ENCODE results near the gene NRG2.

The NRG2 gene

DNA sequence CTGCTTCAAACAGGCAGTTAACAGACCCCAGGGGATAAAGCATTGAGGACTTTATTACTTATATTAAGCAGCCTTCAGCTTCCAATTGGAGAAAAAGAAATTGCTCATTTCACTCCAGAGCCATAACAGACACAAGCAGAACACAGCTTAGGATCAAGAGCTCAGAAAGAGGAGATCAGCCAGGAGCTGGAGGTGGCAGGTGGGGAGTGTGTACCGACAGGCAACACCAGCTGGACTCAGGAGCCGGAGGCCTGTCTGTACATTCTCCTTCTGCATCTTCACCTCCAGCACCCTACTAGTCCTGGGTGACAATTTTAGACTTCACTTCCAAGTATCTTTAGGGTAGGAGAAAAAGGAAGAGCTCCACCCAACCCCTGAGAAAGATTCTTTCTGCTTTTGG, 35.8 kb downstream of the NRG2 start:
- DNase-seq (ENCODE audit: low read depth), result no peak

GRCh38 chr5:140005145-140005591, 37.9 kb downstream of the NRG2 start:
- no peak for DNase-seq (ENCODE audit: low read depth)

DNA sequence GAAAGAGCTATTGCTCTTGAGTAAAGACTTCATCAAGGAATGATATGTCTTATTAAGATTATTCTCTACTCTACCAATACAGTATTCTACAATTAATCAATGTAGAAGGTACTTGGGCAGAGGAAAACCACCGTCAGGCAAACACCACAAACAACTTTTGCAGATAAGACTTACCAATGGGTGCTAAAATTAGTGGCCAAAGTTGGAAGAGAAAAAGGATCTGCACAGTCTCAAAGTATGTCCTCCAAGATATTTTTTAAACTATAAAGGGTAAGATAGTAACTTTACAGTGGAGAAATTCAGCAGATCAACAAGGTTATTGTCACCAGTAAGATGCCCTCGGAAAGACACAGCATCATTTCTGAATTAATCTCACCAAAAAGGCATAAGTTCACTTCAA, 38.9 kb downstream of the NRG2 start:
- no peak for DNase-seq (ENCODE audit: low read depth)

GRCh38 chr5:140003519-140003918, 39.6 kb downstream of the NRG2 start:
- DNase-seq (ENCODE audit: low read depth), result no peak

- DNase-seq (ENCODE audit: low read depth), result no peak
Measured at GRCh38 chr5:140000332-140000731, 42.8 kb downstream of the NRG2 start.

DNA sequence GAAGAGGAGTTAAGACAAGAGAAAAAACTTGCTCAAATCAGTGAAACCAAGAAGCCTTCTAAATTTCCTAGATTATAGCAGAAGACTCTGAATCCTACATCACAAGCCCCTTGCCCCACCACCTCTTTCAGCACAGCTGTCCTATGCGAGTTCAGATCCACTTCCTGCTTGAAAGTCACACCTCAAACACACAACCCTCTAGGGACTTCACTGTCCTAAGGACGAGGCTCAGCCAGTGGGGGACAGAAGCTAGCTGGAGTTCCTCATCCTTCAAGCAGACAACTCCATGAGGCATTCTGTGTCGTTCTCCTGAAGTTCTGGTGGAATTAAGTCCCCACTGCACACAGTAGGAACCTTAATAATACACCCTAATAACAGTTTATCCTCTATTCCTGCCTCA, 44.3 kb downstream of the NRG2 start:
- DNase-seq (ENCODE audit: low read depth), result no peak

GRCh38 chr5:139997276-139997675, 45.8 kb downstream of the NRG2 start:
- no peak for DNase-seq (ENCODE audit: low read depth)

DNA sequence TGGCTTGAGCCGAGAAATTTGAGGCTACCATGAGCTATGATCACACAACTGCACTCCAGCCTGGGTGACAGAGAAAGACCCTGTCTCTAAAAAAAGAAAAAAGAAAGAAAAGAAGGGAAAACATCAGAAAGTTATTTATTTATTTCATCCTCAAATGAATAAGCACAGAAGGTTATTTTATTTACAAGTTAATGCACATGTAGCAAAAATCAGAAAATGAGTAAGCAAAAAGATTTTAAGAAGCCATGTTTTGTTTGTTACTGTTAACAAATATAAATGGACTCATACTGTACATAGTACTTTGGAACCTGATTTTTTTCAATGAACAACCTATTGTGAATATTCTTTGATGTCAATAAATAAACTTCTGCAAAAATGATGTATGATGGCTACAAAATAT, 47.2 kb downstream of the NRG2 start:
- DNase-seq (ENCODE audit: low read depth), result no peak

DNA sequence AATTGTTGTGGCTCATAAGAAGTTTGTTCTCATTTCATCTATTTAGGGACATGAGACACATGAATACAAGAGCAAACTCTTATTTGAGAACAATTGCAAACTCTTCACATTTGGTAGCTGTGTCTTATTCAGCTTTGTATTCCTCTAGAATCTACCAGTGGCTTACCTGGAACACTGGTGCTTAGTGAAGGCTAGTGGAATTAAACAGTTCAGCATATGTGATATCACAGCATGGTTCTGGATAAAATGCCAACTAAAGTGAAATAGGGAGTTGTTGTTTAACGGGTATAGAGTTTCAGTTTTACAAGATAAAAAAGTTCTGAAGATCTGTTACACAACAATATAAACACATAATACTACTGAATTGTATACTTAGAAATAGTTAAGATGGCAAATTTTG, 48.9 kb downstream of the NRG2 start:
- DNase-seq (ENCODE audit: low read depth), result no peak

GRCh38 chr5:139985733-139986132, 57.4 kb downstream of the NRG2 start:
- DNase-seq (ENCODE audit: low read depth), result no peak

DNA sequence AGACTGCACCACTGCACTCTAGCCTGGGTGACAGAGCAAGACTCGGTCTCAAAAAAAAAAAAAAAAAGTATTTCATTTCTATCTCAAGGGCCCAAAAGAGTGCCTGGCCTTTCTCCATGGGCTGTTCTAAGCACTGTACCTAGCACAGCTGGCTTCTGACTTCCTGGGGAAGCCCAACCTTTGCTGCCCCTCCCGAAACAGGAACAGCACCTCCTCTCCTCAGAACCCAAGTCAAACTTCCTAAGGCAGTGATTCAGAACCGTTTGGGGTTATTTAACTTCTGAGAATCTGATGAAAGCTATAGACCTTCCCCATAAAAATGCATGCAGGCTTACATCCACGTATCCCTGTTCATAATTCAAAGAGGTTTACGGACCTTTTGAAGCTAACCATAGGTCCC, 57.8 kb downstream of the NRG2 start:
- no peak for DNase-seq (ENCODE audit: low read depth)

GRCh38 chr5:139984816-139985215, 58.3 kb downstream of the NRG2 start:
- no peak for DNase-seq (ENCODE audit: low read depth)

- DNase-seq (ENCODE audit: low read depth), result no peak
Measured at GRCh38 chr5:139982975-139983240, 60.2 kb downstream of the NRG2 start.

DNA sequence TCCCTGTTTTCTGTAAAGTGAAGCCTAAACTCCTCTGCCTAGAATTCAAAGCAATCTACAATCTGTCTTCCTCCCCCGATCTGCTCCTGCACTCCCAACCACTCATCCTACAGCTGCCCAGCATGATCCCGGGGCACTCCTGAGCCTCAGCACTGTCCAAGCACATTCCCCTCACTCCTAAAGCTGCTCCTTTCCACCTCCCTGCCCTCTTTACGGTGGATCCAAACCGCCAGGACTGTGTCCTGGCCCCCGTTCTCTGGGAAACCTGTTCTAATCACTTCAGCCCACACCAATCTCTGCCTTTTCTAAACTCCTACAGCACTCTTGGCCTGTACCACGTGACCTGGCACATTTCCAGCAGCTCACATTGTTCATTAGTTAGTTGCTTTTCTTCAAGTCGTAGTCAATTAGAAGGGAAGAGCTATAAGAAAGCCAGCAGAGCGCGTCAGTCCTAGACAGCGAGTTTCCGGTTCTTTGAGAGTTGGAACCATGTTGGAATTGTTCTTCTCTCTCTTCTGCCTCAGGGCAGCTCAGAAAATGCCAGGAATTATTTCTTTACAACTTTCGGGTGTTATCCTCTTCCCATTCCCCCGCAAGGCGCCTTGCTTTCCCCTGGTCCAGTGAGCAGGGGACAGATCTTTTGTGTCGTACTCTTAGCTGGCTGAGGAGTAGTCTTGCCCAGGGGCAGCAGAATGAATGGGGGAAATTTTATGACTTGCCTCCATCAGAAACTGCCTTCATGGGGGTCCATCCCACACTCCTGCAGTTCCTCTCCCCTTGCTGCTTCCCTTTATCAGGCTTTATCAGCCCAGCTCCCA, 60.7 kb downstream of the NRG2 start:
- DNase-seq (ENCODE audit: low read depth), result no peak

- no peak for DNase-seq (ENCODE audit: low read depth)
Measured at GRCh38 chr5:139980765-139981164, 62.3 kb downstream of the NRG2 start.

DNA sequence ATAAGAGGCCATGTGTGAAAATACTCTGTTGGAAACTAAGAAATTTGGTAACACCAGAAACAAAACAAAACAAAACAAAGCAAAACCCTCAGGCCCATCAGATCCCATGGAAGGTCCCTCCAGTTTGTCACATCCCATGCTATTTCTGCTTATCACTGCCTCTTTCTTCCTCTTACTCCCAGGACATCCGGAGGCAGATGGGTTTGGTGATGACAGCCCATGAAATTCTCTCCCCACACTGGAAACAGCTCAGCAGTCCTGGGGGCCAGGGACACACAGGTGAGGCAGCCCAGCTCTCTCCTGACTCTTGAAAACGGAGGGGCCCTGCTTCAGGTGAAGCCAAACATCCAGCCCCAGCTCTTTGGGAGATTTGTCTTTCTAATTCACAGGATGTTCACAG, 63.2 kb downstream of the NRG2 start:
- no peak for DNase-seq (ENCODE audit: low read depth)

DNA sequence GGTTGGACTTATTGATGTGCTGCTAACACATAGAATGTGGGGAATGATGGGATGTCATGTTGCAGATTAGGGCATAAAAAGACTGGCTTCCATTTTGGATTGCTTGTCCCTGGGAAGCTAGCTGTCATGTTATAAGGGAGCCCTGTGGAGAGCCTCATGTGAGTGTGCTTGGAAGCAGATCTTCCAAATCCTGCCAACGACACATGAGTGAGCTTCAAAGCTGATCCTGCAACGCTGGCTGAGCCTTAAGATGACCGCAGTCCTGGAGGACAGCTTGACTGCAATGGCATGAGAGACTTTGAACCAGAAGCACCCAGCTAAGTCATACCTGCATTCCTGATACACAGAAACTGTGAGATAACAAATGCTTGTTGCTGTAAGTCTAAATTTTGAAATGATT, 63.6 kb downstream of the NRG2 start:
- no peak for DNase-seq (ENCODE audit: low read depth)

DNA sequence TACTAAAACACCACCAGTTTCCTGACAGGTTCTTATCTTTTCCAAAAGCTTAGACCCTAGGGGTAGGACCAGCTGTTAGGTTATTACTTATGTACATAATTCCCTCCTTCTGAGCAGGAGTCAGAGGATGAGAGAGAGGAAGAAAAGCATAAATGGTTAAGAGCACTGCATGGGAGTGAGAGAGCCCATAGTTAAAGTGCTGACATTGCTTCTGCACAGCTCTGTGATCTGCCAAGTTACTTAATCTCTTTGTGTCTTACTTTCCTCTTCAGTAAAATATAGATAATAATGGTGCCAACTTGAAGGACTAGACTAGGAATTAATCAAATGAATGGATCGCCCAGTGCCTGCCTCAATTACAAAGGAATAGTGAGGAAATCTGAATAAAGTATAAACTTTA, 66.4 kb downstream of the NRG2 start:
- DNase-seq (ENCODE audit: low read depth), result no peak

DNA sequence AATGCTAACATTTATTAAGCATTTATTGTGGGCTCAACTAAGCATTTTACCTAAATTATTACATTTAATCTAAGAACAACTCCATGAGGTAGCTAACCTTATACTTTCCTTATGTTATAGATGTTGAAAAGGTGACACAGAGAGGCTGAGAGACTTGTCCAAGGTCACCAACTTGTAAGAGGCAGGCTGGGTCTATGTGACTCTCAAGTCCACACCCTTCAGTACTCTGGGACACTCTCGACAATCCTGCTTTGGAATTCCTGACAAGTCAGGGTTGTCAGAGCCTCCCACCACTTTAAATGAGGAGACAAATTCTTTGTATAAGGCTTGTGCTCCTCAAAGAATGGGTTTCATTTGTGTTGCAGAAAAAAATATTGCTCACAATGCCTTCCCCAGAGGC, 67.2 kb downstream of the NRG2 start:
- no peak for DNase-seq (ENCODE audit: low read depth)

DNA sequence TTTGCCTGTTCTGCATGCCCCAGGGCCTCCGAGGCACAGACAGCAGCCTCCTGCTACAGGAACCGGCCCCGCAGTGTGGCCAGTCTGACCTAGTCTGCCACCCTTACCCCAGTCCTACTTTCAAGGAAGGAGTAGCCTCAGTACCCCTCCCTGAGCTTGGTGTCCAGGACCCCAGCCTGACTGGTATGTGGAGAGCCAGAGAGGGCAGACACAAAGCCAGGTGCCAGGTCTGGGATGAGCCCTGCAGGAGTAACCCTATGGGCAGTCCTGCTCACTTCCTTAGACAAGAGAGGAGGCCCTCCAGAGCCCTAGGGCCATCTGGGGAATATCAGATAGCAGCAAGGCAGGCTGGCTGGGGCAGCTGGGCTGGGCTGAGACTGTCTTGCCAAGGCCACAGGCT, 67.8 kb downstream of the NRG2 start:
- DNase-seq (ENCODE audit: low read depth), result no peak

DNA sequence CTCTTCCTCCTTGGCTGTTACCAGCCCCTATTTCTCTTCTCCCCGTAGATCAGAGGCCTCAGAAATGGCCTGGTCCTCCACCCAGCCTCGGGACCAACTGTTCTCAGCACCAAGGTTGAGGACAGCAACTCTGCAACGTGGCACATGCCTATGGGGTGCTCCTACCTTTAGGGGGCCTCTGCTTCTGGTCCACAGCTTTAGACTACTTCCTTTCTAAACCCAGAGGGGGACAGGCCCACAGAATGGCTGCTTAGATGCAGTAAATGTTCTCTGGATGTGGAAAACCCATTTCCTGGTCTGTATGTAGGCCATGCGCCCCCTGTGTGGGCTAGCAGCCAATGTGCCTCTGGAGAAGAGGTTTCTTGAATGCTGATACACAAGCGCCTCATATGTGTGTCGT, 68.4 kb downstream of the NRG2 start:
- DNase-seq (ENCODE audit: low read depth), result no peak

DNA sequence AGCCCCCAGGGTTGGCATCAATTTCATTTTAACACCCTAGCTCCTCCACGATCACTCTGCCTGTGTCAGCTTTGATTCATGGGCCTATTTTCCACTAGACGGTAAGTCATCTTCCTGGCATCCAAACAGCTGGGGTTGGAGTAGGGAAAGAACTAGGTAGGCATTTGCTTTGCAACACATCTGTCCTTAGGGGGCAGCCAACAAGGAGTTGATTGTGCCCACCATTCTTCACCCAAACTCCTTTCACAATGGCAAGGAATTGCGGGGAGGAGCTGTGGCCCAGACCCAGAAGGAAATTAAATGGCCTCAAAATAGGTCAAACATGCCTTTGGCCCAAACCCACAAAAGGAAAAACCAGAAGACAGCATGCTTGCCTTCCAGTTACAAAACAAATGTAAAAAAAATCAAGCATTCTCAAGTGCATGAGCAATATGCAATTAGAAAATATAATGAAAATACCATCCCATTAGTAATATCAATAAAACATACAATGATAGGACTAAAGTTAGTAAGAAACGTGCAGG, 71.8 kb downstream of the NRG2 start:
- DNase-seq (ENCODE audit: low read depth), result no peak

GRCh38 chr5:139969318-139969717, 73.8 kb downstream of the NRG2 start:
- no peak for DNase-seq (ENCODE audit: low read depth)

DNA sequence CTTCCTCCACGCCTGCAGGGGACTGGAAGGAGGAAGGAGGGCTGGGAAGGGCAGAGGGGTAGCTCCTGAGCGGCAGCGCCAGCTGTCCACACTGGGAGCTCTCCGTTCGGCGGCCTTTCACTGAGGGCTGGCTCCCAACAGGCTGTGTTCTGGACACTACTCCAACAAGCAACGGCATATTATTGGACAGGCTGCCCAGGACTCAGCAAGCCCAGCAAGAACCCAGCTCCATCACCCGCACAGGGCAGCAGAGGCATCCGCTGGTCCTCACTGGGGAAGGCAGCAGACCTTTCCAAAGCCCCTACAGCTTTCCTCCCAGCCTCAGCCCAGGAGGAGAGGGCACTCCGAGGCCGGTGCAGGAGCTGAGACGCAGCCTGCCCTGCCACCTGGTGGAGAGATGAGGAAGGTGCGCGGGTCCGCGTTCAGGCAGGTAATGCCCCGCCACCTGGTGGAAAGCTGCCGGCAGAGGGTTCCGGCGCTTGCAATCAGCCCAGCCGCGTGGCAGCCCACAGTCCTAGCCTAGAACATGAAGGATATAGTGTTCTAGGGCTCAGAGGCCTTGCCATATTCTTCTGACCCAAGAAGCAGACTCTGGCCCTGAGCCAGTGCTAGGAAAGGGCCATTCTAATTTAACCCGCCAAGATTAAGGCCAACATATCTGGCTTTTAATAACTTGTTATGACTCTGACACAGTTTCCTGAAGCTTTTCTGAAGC, 74.4 kb downstream of the NRG2 start:
- peak; percentile 73 for DNase-seq (ENCODE audit: low read depth)
